ENCODE data around the gene EFCAB6. TPM values are rescaled to one million over a fixed set of nuclear protein-coding genes. Genes with fewer than 3 reads are reported as not detected.

The EFCAB6 gene
- total RNA-seq, 4 donors from 2014 or later = 1.1 to 3.8 (median 2.7) TPM

DNA sequence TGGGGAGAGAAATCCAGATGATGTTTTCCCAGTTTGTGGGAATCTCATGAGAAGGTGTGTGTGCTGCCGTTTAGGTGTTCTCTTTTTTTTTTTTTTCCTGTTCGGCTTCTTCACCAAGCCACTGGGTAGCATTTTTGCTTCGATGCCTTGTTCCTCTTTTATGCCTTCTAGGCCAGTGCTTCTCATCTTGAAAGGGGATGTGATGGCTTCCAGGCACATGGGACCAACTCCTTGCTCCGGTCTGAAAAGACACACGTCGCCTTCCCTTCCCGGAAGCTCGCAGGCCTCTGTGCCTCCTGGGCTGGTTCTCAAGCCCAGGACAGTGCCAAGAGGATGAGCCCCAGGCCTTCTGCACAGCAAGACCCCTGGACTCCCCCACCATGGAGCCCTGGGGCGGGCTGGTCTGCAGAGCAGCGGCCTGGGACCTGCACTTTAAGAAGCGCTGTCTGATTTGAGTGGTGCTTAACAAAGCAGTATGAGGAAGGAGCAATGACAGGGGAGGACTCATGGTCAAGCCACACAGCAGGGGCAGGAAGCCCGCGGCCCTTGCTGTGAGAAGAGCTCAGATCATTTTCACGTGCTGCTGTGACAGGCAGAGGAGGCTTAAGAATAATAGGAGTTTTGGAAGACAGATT, 241.5 kb downstream of the EFCAB6 start:
- ATAC-seq = no peak
- WGBS, 2 donors (ENCODE audit: low coverage in 1 of 2) = 56 to 60% methylated on average over 1 to 3 of the region's 14 CpGs
- no peaks in the 10 kb centered on the region for H3K4me1 ChIP-seq
- H3K27me3 ChIP-seq = no peaks in the 10 kb centered on the region
- no peak overlapping the region for H3K27ac ChIP-seq
- no peaks in the 10 kb centered on the region for H3K36me3 ChIP-seq
- H3K4me3 ChIP-seq = no peak overlapping the region
- no peak for TF ChIP-seq POLR2A (IDR thresholded peaks at IDR 0.05)
- no peaks in the 10 kb centered on the region for H3K9me3 ChIP-seq

DNA sequence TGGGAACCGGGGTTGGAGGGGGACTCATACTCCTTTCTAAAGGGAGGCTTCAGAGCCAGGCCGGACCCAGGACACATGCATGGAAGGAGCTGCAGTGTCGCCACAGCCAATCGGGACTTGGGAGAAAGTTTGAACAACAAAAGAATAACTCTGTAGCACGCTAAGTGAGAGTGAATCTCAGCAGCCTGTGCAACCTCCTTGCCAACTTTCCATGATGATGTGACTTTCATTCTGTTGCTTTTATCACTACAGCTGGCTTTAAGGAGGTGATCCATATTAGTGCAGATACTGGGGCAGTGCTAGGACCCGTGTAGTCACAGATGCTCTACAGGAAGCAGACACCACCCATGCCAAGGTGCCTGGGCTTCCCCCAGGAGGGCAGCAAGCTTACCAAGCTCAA, 243.0 kb downstream of the EFCAB6 start:
- no peak overlapping the region for H3K27ac ChIP-seq
- H3K4me3 ChIP-seq = no peak overlapping the region
- no peaks in the 10 kb centered on the region for H3K4me1 ChIP-seq
- 74 to 79% methylated on average over 2 to 3 of the region's 6 CpGs for WGBS, 2 donors (ENCODE audit: low coverage in 1 of 2)
- no peak for ATAC-seq
- no peaks in the 10 kb centered on the region for H3K27me3 ChIP-seq
- H3K36me3 ChIP-seq = no peaks in the 10 kb centered on the region
- TF ChIP-seq POLR2A (IDR thresholded peaks at IDR 0.05) (no peak), EP300 (IDR thresholded peaks at IDR 0.05) (no peak), POLR2AphosphoS5 (IDR thresholded peaks at IDR 0.05) (no peak)
- TF ChIP-seq, protein P1, sequence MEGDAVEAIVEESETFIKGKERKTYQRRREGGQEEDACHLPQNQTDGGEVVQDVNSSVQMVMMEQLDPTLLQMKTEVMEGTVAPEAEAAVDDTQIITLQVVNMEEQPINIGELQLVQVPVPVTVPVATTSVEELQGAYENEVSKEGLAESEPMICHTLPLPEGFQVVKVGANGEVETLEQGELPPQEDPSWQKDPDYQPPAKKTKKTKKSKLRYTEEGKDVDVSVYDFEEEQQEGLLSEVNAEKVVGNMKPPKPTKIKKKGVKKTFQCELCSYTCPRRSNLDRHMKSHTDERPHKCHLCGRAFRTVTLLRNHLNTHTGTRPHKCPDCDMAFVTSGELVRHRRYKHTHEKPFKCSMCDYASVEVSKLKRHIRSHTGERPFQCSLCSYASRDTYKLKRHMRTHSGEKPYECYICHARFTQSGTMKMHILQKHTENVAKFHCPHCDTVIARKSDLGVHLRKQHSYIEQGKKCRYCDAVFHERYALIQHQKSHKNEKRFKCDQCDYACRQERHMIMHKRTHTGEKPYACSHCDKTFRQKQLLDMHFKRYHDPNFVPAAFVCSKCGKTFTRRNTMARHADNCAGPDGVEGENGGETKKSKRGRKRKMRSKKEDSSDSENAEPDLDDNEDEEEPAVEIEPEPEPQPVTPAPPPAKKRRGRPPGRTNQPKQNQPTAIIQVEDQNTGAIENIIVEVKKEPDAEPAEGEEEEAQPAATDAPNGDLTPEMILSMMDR (IDR thresholded peaks at IDR 0.05) = no peak
- H3K9me3 ChIP-seq = no peaks in the 10 kb centered on the region

DNA sequence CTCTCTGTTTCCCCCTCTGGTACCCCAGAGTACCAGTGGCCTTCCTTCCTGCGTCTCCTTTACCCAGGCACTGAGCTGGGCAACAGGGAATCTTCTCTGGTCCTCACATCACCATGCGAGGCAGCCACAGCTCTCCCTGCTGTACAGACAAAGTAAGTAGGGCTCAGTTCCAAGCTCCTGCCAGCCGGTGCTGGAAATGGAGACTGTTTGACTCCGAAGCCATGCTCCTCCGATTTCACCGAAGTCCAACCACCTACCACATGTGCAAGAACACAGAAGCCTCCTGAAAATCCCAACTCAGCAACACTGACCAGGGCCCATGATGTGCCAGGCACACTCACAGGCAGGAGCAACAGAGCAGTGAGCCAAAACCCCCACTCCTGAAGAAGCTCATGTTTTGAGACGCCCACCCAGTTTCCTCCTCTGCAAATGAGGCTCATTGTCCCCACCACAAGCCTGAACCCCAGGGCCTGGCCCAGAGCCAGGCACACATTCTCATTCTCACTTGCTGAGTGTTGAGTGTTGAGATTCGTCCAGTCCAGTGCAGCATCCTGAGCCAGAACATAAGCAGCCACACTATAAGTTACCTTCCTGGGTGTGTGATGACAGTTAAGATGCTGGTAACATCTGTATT, 244.3 kb downstream of the EFCAB6 start:
- Histone ChIP-seq H3K27ac (no peak overlapping the region), H3K4me1 (no peaks in the 10 kb centered on the region), H3K27me3 (peaks cover 2% of the 10 kb centered on the region), H3K9me3 (no peaks in the 10 kb centered on the region), H3K36me3 (no peaks in the 10 kb centered on the region), H3K4me3 (no peak overlapping the region)
- TF ChIP-seq POLR2A (IDR thresholded peaks at IDR 0.05) (no peak), POLR2AphosphoS5 (IDR thresholded peaks at IDR 0.05) (no peak), EP300 (IDR thresholded peaks at IDR 0.05) (no peak)
- TF ChIP-seq, protein P1 (IDR thresholded peaks at IDR 0.05) = no peak
- 49 to 58% methylated on average over 5 of the region's 8 CpGs for WGBS, 2 donors (ENCODE audit: low coverage in 1 of 2)
- ATAC-seq = no peak

DNA sequence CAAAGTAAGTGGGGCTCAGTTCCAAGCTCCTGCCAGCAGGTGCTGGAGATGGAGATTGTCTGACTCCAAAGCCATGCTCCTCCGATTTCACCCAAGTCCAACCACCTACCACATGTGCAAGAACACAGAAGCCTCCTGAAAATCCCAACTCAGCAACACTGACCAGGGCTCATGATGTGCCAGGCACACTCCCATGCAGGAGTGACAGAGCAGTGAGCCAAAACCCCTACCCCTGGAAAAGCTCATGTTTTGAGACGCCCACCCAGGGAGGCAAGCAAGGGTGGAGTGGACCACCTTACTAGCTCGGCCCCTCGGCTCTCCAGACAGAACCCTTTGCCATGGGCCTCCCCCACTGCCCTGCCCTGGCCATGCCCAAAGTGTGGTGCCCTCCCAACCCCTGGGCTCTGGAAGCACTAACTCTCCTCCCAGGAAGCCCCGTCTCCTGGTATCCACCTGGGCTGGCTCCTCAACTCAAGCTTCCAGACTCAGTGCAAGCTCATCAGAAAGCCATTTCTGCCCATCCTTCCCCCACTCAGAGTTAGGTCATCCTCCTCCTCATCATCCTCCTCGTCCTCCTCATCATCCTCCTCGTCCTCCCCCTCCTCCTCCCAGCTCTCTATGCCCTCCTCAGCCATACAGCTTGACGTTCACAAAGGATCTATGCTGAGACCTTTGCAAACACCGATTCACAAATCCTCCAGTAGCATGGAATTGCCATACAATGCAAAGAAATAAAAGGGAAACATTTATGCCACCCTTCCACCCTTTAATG, 245.4 kb downstream of the EFCAB6 start:
- Histone ChIP-seq H3K27me3 (peaks cover 4% of the 10 kb centered on the region), H3K4me1 (no peaks in the 10 kb centered on the region), H3K36me3 (no peaks in the 10 kb centered on the region), H3K27ac (no peak overlapping the region), H3K9me3 (no peaks in the 10 kb centered on the region), H3K4me3 (no peak overlapping the region)
- 64 to 73% methylated on average over 5 to 8 of the region's 9 CpGs for WGBS, 2 donors (ENCODE audit: low coverage in 1 of 2)
- no peak for TF ChIP-seq POLR2A (IDR thresholded peaks at IDR 0.05)
- TF ChIP-seq, protein P1 (IDR thresholded peaks at IDR 0.05) = no peak
- no peak for TF ChIP-seq EP300 (IDR thresholded peaks at IDR 0.05)
- no peak for TF ChIP-seq POLR2AphosphoS5 (IDR thresholded peaks at IDR 0.05)
- ATAC-seq = no peak

DNA sequence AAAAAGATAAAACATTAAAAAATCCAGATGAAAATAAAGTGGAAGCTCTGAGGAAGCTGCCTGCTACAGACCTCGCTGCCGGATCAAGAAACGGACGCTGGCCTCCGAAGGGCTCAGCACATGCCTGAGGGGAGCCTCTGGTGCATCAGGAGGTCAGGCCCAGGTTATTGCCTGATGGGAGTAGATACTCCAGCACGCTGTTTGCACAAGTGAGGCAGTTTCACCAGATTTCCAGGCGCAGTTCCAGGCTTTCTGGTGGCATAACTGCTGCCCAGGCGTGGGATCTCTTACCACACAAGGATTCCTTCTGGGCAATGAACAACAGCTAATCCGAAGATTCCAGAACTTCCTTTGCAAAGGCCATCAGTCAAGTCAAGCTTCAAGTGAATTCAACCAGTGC, 246.1 kb downstream of the EFCAB6 start:
- TF ChIP-seq POLR2AphosphoS5 (IDR thresholded peaks at IDR 0.05) = no peak
- TF ChIP-seq, protein P1 (IDR thresholded peaks at IDR 0.05) = no peak
- no peak for TF ChIP-seq POLR2A (IDR thresholded peaks at IDR 0.05)
- TF ChIP-seq EP300 (IDR thresholded peaks at IDR 0.05) = no peak
- H3K36me3 ChIP-seq = no peaks in the 10 kb centered on the region
- no peak for ATAC-seq
- H3K27me3 ChIP-seq = peaks cover 4% of the 10 kb centered on the region
- H3K4me3 ChIP-seq = no peak overlapping the region
- H3K27ac ChIP-seq = no peak overlapping the region
- H3K9me3 ChIP-seq = no peaks in the 10 kb centered on the region
- WGBS, 2 donors (ENCODE audit: low coverage in 1 of 2) = 62% methylated on average over 8 of the region's 9 CpGs; no CpG with 5 or more reads in 1 of the 2 donors
- H3K4me1 ChIP-seq = no peaks in the 10 kb centered on the region

Data from gastroesophageal sphincter (tissue), 4 donors.